RPMI8226 (cell line): ENCODE results near the gene SH3BP5L.
"Not testable (repeated sequence)": the region's sequence is repeated elsewhere in the genome, so short reads cannot be mapped to it uniquely, and the experiment has no call there.

Experiments
- DNase-seq: peaks from one replicate; pipeline ENCODE4 v3.0.0-alpha.2; 2015

The SH3BP5L gene

GRCh38 chr1:248808876-248809275 lies 16.8 kb downstream of the SH3BP5L start:
- DNase-seq: no peak

DNA sequence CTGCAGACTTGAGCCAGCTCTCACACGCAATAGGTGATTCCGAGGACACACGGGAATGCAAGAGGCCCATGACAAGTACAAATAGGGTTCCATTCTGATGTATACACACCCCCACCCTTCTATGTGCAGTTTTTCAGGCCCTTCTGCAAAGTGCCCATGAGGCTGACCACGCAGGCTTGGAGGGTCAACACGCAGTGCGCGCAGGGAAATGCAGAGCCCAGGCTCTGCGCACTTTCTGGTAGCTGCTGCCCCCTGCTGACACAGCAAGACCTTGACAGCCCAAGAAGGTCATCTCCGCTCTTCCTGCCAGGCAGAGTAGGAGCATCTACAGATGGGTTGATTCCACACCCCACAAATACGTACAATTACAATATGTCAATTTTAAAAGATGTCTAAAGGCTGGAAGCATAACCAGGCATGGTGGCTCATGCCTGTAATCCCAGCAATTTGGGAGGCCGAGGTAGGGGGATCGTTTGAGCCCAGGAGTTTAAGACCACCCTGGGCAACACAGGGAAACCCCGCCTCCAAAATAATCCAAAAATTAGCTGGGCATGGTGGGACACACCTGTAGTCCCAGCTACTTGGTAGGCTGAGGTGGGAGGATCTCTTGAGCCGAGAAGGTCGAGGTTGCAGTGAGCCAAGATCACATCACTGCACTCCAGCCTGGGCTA lies 18.5 kb downstream of the SH3BP5L start:
- peak; percentile 53 for DNase-seq

GRCh38 chr1:248805876-248806275 lies 19.8 kb downstream of the SH3BP5L start:
- DNase-seq: no peak

GRCh38 chr1:248804771-248805681 lies 20.7 kb downstream of the SH3BP5L start:
- DNase-seq: peak; percentile 63

DNA sequence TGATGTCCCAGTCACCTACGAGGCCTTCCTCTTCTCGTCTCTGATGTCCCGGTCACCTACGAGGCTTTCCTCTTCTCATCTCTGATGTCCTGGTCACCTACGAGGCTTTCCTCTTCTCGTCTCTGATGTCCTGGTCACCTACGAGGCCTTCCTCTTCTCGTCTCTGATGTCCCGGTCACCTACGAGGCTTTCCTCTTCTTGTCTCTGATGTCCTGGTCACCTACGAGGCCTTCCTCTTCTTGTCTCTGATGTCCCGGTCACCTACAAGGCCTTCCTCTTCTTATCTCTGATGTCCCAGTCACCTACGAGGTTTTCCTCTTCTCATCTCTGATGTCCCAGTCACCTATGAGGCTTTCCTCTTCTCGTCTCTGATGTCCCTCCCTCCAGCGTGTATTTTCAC lies 22.2 kb downstream of the SH3BP5L start:
- not testable (repeated sequence) for DNase-seq

GRCh38 chr1:248802454-248802853 lies 23.3 kb downstream of the SH3BP5L start:
- DNase-seq: no peak

DNA sequence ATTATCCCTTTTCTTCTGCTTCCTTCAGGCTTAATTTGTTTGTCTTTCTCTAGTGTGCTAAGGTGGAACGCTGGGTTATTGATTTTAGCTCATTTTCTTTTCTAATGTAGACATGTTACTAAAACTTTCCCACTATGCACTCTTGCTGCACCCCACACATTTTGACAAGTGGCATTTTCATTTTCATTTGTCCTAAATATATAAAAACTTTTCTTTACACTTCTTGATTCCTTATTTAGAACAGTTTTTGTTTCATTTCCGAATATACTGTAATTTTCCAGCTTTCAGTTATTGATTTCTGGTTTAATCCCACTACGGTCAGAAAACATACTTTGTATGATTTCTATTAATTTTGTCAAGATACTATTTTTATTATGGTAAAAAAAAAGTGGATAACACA lies 25.3 kb downstream of the SH3BP5L start:
- DNase-seq: no peak

- no peak for DNase-seq
Measured at GRCh38 chr1:248798791-248799190, 26.9 kb downstream of the SH3BP5L start.

- not testable (repeated sequence) for DNase-seq
Measured at GRCh38 chr1:248794663-248795062, 31.1 kb downstream of the SH3BP5L start.

- no peak for DNase-seq
Measured at GRCh38 chr1:248793592-248793991, 32.1 kb downstream of the SH3BP5L start.

DNA sequence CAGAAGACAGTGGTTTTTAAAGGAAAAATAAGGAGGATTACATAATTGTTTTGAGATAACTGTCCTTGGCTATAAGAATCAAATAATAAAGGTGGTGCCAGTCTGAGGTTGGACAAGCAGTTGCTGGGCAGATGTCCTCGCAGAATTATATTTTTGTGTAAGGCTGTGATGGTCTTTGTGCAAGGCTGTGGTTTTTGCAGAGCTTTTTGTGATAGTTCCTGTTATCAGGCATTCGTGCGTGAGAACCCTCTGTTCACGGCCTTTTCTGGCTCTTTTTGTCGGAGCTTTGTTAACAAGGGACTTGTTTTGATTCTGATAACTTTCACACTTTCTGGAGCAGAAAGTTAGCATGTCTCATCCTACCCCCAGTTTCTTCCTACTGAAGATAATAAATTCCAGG lies 33.4 kb downstream of the SH3BP5L start:
- no peak for DNase-seq

GRCh38 chr1:248791010-248791409 lies 34.7 kb downstream of the SH3BP5L start:
- DNase-seq: no peak

DNA sequence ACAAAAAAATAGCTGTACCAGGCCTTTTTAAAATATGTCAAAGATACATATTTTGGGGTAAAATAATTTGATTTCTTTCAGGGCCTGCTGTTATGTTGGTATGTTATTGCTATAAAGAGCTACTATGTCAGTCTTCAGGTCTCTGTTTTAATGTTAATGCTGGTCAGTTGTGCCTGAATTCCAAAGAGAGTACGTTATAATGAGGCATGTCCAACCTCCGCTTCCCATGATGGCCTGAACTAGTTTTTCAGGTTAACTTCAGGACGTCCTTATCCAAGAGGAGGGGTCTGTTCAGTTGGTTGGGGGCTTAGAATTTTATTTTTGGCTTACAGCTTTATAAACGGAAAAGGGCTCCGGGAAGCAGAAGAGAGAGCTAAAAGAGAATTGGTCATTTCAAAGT lies 35.3 kb downstream of the SH3BP5L start:
- no peak for DNase-seq

GRCh38 chr1:248789337-248789736 lies 36.4 kb downstream of the SH3BP5L start:
- not testable (repeated sequence) for DNase-seq

DNA sequence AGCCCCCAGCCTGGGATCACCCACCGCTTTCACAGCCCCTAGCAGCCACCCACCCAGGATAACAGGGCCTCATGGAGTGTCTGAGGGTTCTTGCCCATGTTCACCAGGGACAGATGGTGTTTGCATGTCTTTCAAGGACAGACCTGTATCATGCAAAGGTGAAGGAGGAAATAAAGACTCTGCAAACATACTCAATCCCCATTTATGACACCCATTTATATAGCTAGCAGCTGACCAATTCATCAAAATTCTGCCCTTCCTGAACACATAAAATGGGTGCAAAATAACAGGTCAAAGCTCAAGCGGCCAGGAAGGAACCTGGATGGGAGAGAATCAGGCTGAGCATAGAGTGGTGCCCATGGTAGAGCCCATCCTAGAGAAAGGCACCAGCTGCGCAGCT lies 37.4 kb downstream of the SH3BP5L start:
- no peak for DNase-seq

GRCh38 chr1:248787430-248787829 lies 38.3 kb downstream of the SH3BP5L start:
- no peak for DNase-seq

DNA sequence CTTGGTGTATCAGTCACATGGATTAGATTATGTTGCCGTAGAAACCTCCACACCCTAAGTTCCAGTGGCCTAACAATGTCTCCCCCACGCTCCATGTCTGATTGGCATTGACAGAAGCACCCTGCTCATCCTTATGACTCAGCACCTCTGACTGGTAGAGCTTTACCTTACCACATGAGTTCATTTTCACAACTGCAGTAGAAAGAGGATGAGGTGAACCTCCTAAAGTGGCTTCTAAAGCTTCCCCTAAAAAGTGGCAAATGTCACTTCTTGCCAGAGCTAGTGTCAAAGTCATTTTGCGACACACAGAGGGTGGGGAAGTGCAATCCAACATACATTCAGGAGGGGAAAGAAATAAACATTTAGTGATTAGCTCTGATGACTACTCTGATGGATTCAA lies 39.6 kb downstream of the SH3BP5L start:
- DNase-seq: peak; percentile 17

DNA sequence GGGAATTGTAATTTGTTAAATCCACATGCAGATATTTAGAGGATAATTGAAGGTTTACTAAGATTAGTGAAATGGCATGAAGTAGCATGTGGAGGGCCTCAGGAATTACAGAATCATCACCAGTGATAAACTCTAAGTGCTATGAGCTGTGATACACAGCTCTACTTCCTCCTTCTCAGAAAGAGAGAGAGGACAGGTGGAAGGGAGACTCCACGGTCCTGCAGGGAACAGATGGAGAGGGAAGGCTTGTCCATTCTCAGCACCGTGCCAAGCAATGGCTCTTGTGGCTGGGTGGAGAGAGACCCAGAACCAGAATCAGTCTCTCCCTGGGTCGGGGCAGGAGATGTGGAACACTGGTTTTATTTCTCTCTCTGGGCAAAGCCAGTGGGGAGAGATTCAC lies 42.3 kb downstream of the SH3BP5L start:
- DNase-seq: no peak

- DNase-seq: peak; percentile 45
Measured at GRCh38 chr1:248782416-248783141, 43.1 kb downstream of the SH3BP5L start.

- no peak for DNase-seq
Measured at GRCh38 chr1:248779350-248779749, 46.4 kb downstream of the SH3BP5L start.

- DNase-seq: no peak
Measured at GRCh38 chr1:248778906-248779305, 46.8 kb downstream of the SH3BP5L start.

- no peak for DNase-seq
Measured at GRCh38 chr1:248776991-248777390, 48.7 kb downstream of the SH3BP5L start.

GRCh38 chr1:248775441-248775840 lies 50.3 kb downstream of the SH3BP5L start:
- no peak for DNase-seq
